Measurements from ENCODE around the gene MSMO1. TPM values are rescaled to one million over a fixed set of nuclear protein-coding genes. Genes with fewer than 3 reads are reported as not detected.

MSMO1 gene
- total and polyA plus RNA-seq, 2 of the 8 experiments (the other 6 are each of a cell fraction or from before 2014, with no cell fraction given), result 79.8 to 109 TPM

GRCh38 chr4:165324236-165324917 is 3.1 kb upstream of the MSMO1 start (continued):
- TF ChIP-seq CHD7 (IDR thresholded peaks at IDR 0.05; ENCODE audit: insufficient replicate concordance, low read length) (no peak), CEBPB (IDR thresholded peaks at IDR 0.05; ENCODE audit: low read depth, low read length) (no peak), YY1 (IDR thresholded peaks at IDR 0.05; ENCODE audit: low read depth, low read length) (no peak), RNF2 (IDR thresholded peaks at IDR 0.05; ENCODE audit: borderline replicate concordance, low read depth, low read length, missing control alignments, poor library complexity, severe bottlenecking) (no peak)
